K562 (cell line): Measurements from ENCODE around the gene RNF17. TPM values are rescaled to one million over a fixed set of nuclear protein-coding genes. Genes with fewer than 3 reads are reported as not detected.

Experiments
- ATAC-seq: fragments of 200-7000 bp; cut with Tn5 transposase; 3 replicates; pipeline ENCODE4 v1.9.1; 2020; ENCODE audit warnings: moderate library complexity
- BruUV-seq: library from RNA; stranded (reverse); fragments of 400-500 nt; replicated peaks from 2 replicates; lab custom pipeline; 2021; lab: Mats Ljungman, UMichigan
- CTCF ChIA-PET: fragments of 300-600 bp; formaldehyde crosslinking; extraction: SDS; loops from one replicate; lab custom pipeline; 2021; ENCODE audit warnings: low intra/inter-chr PET ratio; lab: Yijun Ruan, JAX
- POLR2A ChIA-PET: fragments of 300-600, 350-650 bp; sonication (Branson Sonifier 250); formaldehyde crosslinking; extraction: SDS; loops from one replicate; lab custom pipeline; 2021; ENCODE audit warnings: antibody characterized with exemption, inconsistent platforms; lab: Yijun Ruan, JAX
- DNase-seq, 4 experiments: peaks; one replicate each; pipeline versions ENCODE4 v3.0.0 to v3.0.0-alpha.2; 2011 to 2018; ENCODE audit warnings: low spot score in 3 of 4, mixed read lengths in 3 of 4; ENCODE audit errors: extremely low read depth in 1 of 4
- FAIRE-seq: peaks from 2 replicates; lab custom pipeline; 2011; peaks lifted over from hg19 to GRCh38; lab: Jason Lieb, UNC
- H2AFZ ChIP-seq: 2 replicates; pipeline ENCODE4 v1.6.0; 2011; ENCODE audit warnings: low read depth, low read length, control low read depth, inconsistent platforms
- H3K27ac ChIP-seq: fragments of 200-600 bp; 3 replicates; pipeline ENCODE4 v1.8.0; 2011; ENCODE audit warnings: low read depth, mild to moderate bottlenecking, control low read depth, inconsistent platforms, low read length, moderate library complexity, mixed read lengths; ENCODE audit errors: extremely low read depth
- H3K27me3 ChIP-seq, 2 experiments: fragments of 300-600 bp in 1 of 2; 2 replicates in 1 of 2; 3 replicates in 1 of 2; pipeline versions ENCODE4 v1.6.0 to v1.8.0; 2011; ENCODE audit warnings: inconsistent platforms in 2 of 2, low read length in 2 of 2, mild to moderate bottlenecking in 1 of 2, mixed read lengths in 1 of 2, moderate library complexity in 1 of 2; ENCODE audit not compliant: control insufficient read depth in 2 of 2, insufficient read depth in 2 of 2
- H3K36me3 ChIP-seq: fragments of 300-600 bp; 3 replicates; pipeline ENCODE4 v1.8.0; 2011; ENCODE audit warnings: mild to moderate bottlenecking, low read length, inconsistent platforms; ENCODE audit not compliant: control insufficient read depth, insufficient read depth
- H3K4me1 ChIP-seq, 2 experiments: fragments of 200-600 bp in 1 of 2; replicated peaks in 1 of 2; 2 replicates in 1 of 2; 3 replicates in 1 of 2; pipeline versions ENCODE4 v1.5.1 to v1.8.0; 2011; ENCODE audit warnings: inconsistent platforms in 2 of 2, low read length in 2 of 2, mild to moderate bottlenecking in 1 of 2, mixed read lengths in 1 of 2, moderate library complexity in 1 of 2; ENCODE audit not compliant: control insufficient read depth in 2 of 2, insufficient read depth in 2 of 2
- H3K4me2 ChIP-seq: 2 replicates; pipeline ENCODE4 v1.6.1; 2011; ENCODE audit warnings: low read length, control low read depth, inconsistent platforms, mixed read lengths; ENCODE audit not compliant: insufficient read depth
- H3K4me3 ChIP-seq: fragments of 200-600 bp; sonication (generic), shearing (Covaris generic); 2 replicates; pipeline ENCODE4 v1.5.1; 2016; ENCODE audit warnings: control low read depth, inconsistent platforms
- H3K79me2 ChIP-seq: fragments of 200-600 bp; 3 replicates; pipeline ENCODE4 v1.8.0; 2011; ENCODE audit warnings: low read length, inconsistent platforms; ENCODE audit not compliant: control insufficient read depth, insufficient read depth
- H3K9ac ChIP-seq, 2 experiments: 2 replicates each; pipeline versions ENCODE4 v1.6.0 to v1.6.1; 2011; ENCODE audit warnings: low read depth in 2 of 2, low read length in 2 of 2, control low read depth in 1 of 2, inconsistent platforms in 1 of 2, mild to moderate bottlenecking in 1 of 2, mixed read lengths in 1 of 2; ENCODE audit not compliant: insufficient read depth in 1 of 2
- H3K9me1 ChIP-seq: one replicate; pipeline ENCODE4 v1.6.0; 2011; ENCODE audit warnings: inconsistent platforms, mild to moderate bottlenecking, low read length, moderate library complexity; ENCODE audit not compliant: control insufficient read depth, insufficient read depth
- H3K9me3 ChIP-seq: replicated peaks from 2 replicates; pipeline ENCODE4 v1.5.1; 2011; ENCODE audit warnings: low read depth, low read length, inconsistent platforms; ENCODE audit not compliant: control insufficient read depth, insufficient read depth
- H4K20me1 ChIP-seq: replicated peaks from 2 replicates; pipeline ENCODE4 v1.6.1; 2011; ENCODE audit warnings: low read length, inconsistent platforms, mixed read lengths; ENCODE audit not compliant: control insufficient read depth, insufficient read depth
- ASH1L ChIP-seq: fragments of 450-650 bp; IDR thresholded peaks from 2 replicates; pipeline ENCODE4 v1.6.1; 2018; ENCODE audit warnings: borderline replicate concordance, mild to moderate bottlenecking, low read depth; ENCODE audit not compliant: partially characterized antibody
- DEAF1 ChIP-seq: fragments of 450-650 bp; formaldehyde crosslinking; IDR thresholded peaks from 2 replicates; pipeline ENCODE4 v1.4.0; 2020; ENCODE audit warnings: mild to moderate bottlenecking, moderate library complexity
- FOSL1 ChIP-seq: fragments of 200-800 bp; sonication (Bioruptor generic); conservative IDR thresholded peaks from 2 replicates; pipeline ENCODE4 v1.6.1; 2016; ENCODE audit warnings: missing genetic modification characterization, missing compliant biosample characterization
- HMGXB4 ChIP-seq: sonication (generic); formaldehyde crosslinking; IDR thresholded peaks from 2 replicates; pipeline ENCODE4 v1.8.1; 2023; ENCODE audit warnings: mild to moderate bottlenecking, missing genetic modification reagents
- KDM2B ChIP-seq: fragments of 250-450 bp; sonication (Bioruptor Pico); IDR thresholded peaks from 2 replicates; pipeline ENCODE4 v1.8.0; 2021; ENCODE audit warnings: mild to moderate bottlenecking, moderate library complexity
- MEF2A ChIP-seq: IDR thresholded peaks from 2 replicates; pipeline ENCODE4 v1.6.1; 2011; ENCODE audit warnings: low read depth, mild to moderate bottlenecking, low read length, moderate library complexity; ENCODE audit not compliant: control insufficient read depth
- NFYB ChIP-seq: IDR thresholded peaks from 2 replicates; pipeline ENCODE4 v1.6.1; 2011; ENCODE audit warnings: mild to moderate bottlenecking, moderate library complexity; ENCODE audit not compliant: insufficient read length; ENCODE audit errors: extremely low read depth
- NUFIP1 ChIP-seq: fragments of 450-650 bp; IDR thresholded peaks from 2 replicates; pipeline ENCODE4 v1.6.1; 2018; ENCODE audit not compliant: partially characterized antibody
- RBBP5 ChIP-seq: fragments of 200-600 bp; sonication (generic); IDR thresholded peaks from 2 replicates; pipeline ENCODE4 v1.6.1; 2012; ENCODE audit warnings: borderline replicate concordance, mild to moderate bottlenecking, low read length, control low read depth, inconsistent platforms; ENCODE audit not compliant: insufficient read depth, poor library complexity, severe bottlenecking
- RBM17 ChIP-seq: fragments of 200-400 bp; formaldehyde crosslinking; IDR thresholded peaks from 2 replicates; pipeline ENCODE4 v1.6.1; 2017; ENCODE audit warnings: low read depth, mild to moderate bottlenecking, low read length, borderline replicate concordance
- RNF219 ChIP-seq: fragments of 250-450 bp; sonication (Bioruptor Pico); IDR thresholded peaks from 2 replicates; pipeline ENCODE4 v1.5.0; 2022; ENCODE audit warnings: mild to moderate bottlenecking
- TCF7 ChIP-seq: sonication (generic); IDR thresholded peaks from 2 replicates; pipeline ENCODE4 v1.6.1; 2016; ENCODE audit warnings: antibody characterized with exemption, borderline replicate concordance
- ZNF124 ChIP-seq: sonication (generic); formaldehyde crosslinking; IDR thresholded peaks from 2 replicates; pipeline ENCODE4 v1.8.1; 2022; ENCODE audit warnings: missing genetic modification reagents
- ZNF785 ChIP-seq: fragments of 250-450 bp; sonication (Bioruptor Pico); IDR thresholded peaks from 2 replicates; pipeline ENCODE4 v1.4.0; 2020; ENCODE audit warnings: mild to moderate bottlenecking
- in situ Hi-C: fragments of 300-500 bp; cut with MboI; formaldehyde crosslinking; loops from 4 replicates; pipeline ENCODE4 v1.15.0; 2018; ENCODE audit warnings: inconsistent platforms, mixed read lengths
- intact Hi-C: fragments of 100-400 bp; cut with micrococcal nuclease; formaldehyde crosslinking; loops from 2 replicates; pipeline ENCODE4 v1.14.2; 2022
- polyA plus RNA-seq, 8 experiments: library from polyadenylated mRNA; depleted of rRNA in 4 of 8; stranded (reverse) in 5 of 8; unstranded in 3 of 8; fragments of >200 nt; fragmentation: Nextera tagmentation in 2 of 8; fragmentation: Illumina TruSeq in 1 of 8; extraction: Ambion mirVana in 2 of 8; extraction: Trizol in 1 of 8; gene quantifications; 2 replicates each; pipeline versions ENCODE4 v1.2.1 to v1.2.3, GENCODE V29; 2011 to 2014; ENCODE audit warnings: inconsistent platforms in 1 of 8, missing spikeins in 1 of 8
- total RNA-seq, 7 experiments: library from RNA; depleted of rRNA in 6 of 7; stranded (reverse); fragments of >200 nt in 6 of 7; fragmentation: Illumina TruSeq in 2 of 7; extraction: Trizol in 2 of 7; gene quantifications; 2 replicates each; pipeline versions ENCODE4 v1.2.1 to v1.2.3, GENCODE V29; 2011 to 2021; ENCODE audit warnings: low replicate concordance in 1 of 7

RNF17 gene
- total and polyA plus RNA-seq, 9 of the 15 experiments (the other 6 are each of a cell fraction or from before 2014, with no cell fraction given) = 0.11 to 0.90 (median 0.58) TPM

GRCh38 chr13:24916464-24916863 is 152.5 kb downstream of the RNF17 start:
- Histone ChIP-seq H4K20me1 (no peaks in the 10 kb centered on the region), H3K9ac (no peak overlapping the region), H3K9me1 (no peaks in the 10 kb centered on the region), H3K27me3 (no peaks in the 10 kb centered on the region), H3K9me3 (no peaks in the 10 kb centered on the region), H2AFZ (no peak overlapping the region), H3K79me2 (peaks cover 86% of the 10 kb centered on the region), H3K4me1 (peaks cover 1 to 7% of the 10 kb centered on the region in 2 experiments; a peak in 3 of 5 replicates), H3K4me3 (no peak overlapping the region), H3K27ac (no peak overlapping the region), H3K36me3 (peaks cover 29% of the 10 kb centered on the region; the same call in 2 of the 3 replicates), H3K4me2 (no peak overlapping the region)
- ATAC-seq = no peak
- TF ChIP-seq TCF7 (no peak), FOSL1 (tag) (no peak), RBM17 (no peak), ZNF124 (no peak), NUFIP1 (no peak), KDM2B (CRISPR knock-in tag) (no peak), MEF2A (no peak), NFYB (no peak), ASH1L (no peak), DEAF1 (CRISPR knock-in tag) (no peak), RNF219 (CRISPR knock-in tag) (no peak), RBBP5 (no peak), ZNF785 (CRISPR knock-in tag) (no peak), HMGXB4 (no peak)
- ChIA-PET POLR2A (no interaction called here), CTCF (no interaction called here)
- no TSS peak for BruUV-seq
- intact Hi-C loops = no loop called here
- FAIRE-seq = no peak
- in situ Hi-C loops = no loop called here
- DNase-seq = no peak
